Heart right ventricle (tissue), 16 donors: Measurements from ENCODE around the gene OR10H1. TPM values are rescaled to one million over a fixed set of nuclear protein-coding genes. Genes with fewer than 3 reads are reported as not detected.

Experiments used
- ATAC-seq, 8 donors: fragments of 200-7000 bp; cut with Tn5 transposase; one replicate each; pipeline ENCODE4 v1.9.1; 2020; ENCODE audit warnings: mild to moderate bottlenecking in 8 of 8, moderate library complexity in 8 of 8, moderate number of reproducible peaks in 1 of 8
- DNase-seq, 2 donors: peaks; one replicate each; pipeline ENCODE4 v3.0.0-alpha.2; 2020
- H3K27ac ChIP-seq, 10 donors: fragments of 200-600 bp; sonication (generic) in 2 of 10; one replicate each; pipeline versions ENCODE4 v1.5.0 to v1.8.0; 2020 to 2022; ENCODE audit warnings: mild to moderate bottlenecking in 3 of 10
- H3K27me3 ChIP-seq, 7 donors: fragments of 200-600 bp; one replicate each; pipeline ENCODE4 v1.8.0; 2021 to 2022; ENCODE audit warnings: mild to moderate bottlenecking in 2 of 7
- H3K36me3 ChIP-seq, 9 donors: fragments of 200-600 bp; sonication (generic) in 1 of 9; one replicate each; pipeline versions ENCODE4 v1.5.0 to v1.8.0; 2020 to 2022; ENCODE audit warnings: mild to moderate bottlenecking in 2 of 9
- H3K4me1 ChIP-seq, 9 donors: fragments of 200-600 bp; sonication (generic) in 1 of 9; one replicate each; pipeline versions ENCODE4 v1.5.0 to v1.8.0; 2020 to 2022; ENCODE audit warnings: mild to moderate bottlenecking in 4 of 9
- H3K4me3 ChIP-seq, 10 donors: fragments of 200-600 bp; sonication (generic) in 2 of 10; one replicate each; pipeline versions ENCODE4 v1.5.0 to v1.8.0; 2020 to 2022; ENCODE audit warnings: mild to moderate bottlenecking in 7 of 10, moderate library complexity in 2 of 10
- H3K9me3 ChIP-seq, 11 donors: fragments of 200-600 bp in 10 of 11; sonication (generic) in 2 of 11; one replicate each; pipeline versions ENCODE4 v1.5.0 to v1.8.0; 2013 to 2022; ENCODE audit warnings: mild to moderate bottlenecking in 2 of 11, control low read depth in 1 of 11, moderate library complexity in 1 of 11
- WGBS, 2 donors: extraction: QIAGEN DNeasy Blood & Tissue Kit; methylation state at CpG; one replicate each; pipeline ENCODE4 v1.1.7; 2013; ENCODE audit warnings: inconsistent platforms in 1 of 2; 5-methylcytosine and 5-hydroxymethylcytosine counted together
- intact Hi-C, 10 donors: fragments of 100-400 bp; cut with DNase I; formaldehyde crosslinking; loops; one replicate each; pipeline versions ENCODE4 v1.11.1 to v1.14.2; 2022
- polyA plus RNA-seq, 2 donors: library from polyadenylated mRNA; stranded (reverse); fragments of 200-250 nt; gene quantifications; one replicate each; pipeline ENCODE4 v1.2.3, GENCODE V29; 2013
- total RNA-seq, 10 donors: library from RNA; stranded (reverse); fragmentation: NEBNext Ultra II Directional in 3 of 10; extraction: Animal tissue kit (Norgen Biotek cat#: 25700) in 3 of 10; gene quantifications; one replicate each; pipeline versions ENCODE4 v1.2.1 to v1.2.4, GENCODE V29; 2021 to 2023
- TF ChIP-seq, protein P1 (sequence below), 9 donors: fragments of 200-600 bp; sonication (generic) in 2 of 9; IDR thresholded peaks; one replicate each; pipeline versions ENCODE4 v1.5.0 to v1.8.0; 2021 to 2022; ENCODE audit warnings: antibody characterized with exemption in 9 of 9, mild to moderate bottlenecking in 5 of 9, moderate library complexity in 1 of 9
- donor health status: Arrhythmogenic right ventricular cardiomyopathy.
- donor health status: ischemic (EF 13 %, LVEDD 7.1; RV severe dilation, severe dysfunction).
- donor health status: healthy with polysubstance abuse.
- donor health status: DM: no; HTN: yes; CAD: no.
- donor health status: DM: no; HTN: no; CAD: no.
- donor health status: ischemic (EF 25% LVEDD 6.9; RV normal size, moderate dysfunction).
- donor health status: ischemic (EF 25% LVEDD 5.7; RV mildly dilated, moderate dysfunction).
- donor health status: healthy.
- donor health status: DM: yes; HTN: yes; CAD: no.
- donor health status: Ischemic cardiomyopathy.
- donor health status: ischemic (EF 35%, LVEDD 5.7; RV mildly dilated, moderate dysfunction).
- donor health status: nonischemic (EF 11% LVEDD 7.7; RV severe dilation, severe dysfunction).
- donor health status: DM: yes; HTN: yes; CAD: no.
- donor health status: PGD.
- donor health status: ischemic (EF 29% LVEDD 5.4; RV normal size, mild dysfunction).
- donor health status: nonischemic (EF 23%, LVEDD 6.1; RV moderate dilation, normal function).

OR10H1 gene
- total and polyA plus RNA-seq, 12 donors: not detected

DNA sequence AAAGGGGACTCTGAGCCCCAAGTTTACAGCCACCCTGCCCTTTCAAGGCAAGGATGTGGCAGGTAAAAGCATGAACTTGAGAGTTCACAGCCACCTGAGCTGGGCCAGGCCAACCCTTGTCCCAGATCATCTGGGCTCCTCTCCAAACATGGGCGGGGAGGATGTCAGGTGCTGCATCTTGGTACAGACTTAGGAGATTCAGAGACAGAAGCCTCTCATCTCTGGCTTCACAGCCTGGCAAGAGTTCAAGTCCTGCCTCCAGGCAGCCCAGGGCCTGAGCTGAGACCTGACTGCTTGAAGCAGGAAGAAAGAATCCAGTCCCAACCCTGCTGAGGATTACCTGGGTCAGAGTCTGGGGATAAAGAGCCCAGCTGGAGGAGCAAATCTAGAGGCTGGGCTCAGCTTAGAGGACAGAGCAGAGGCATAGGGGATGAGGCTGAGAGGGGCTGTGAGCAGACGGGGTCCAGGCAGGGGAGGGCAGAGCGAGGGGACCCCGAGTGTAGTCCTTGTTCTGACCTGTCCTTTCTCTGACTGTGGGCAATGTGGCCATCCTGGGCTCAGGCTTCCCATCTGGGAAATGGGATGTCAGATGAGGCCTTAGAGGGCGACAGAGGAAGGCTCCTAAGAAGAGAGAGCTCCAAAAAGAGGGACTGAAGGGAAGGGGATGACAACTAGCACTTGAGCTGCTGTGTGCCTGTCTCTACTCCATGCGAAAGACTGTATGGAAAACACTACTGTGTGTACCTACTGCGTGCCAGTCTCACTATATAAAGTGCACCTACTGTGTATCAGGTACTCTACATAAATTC lies 34.6 kb downstream of the OR10H1 start:
- Histone ChIP-seq H3K4me1 (peaks cover 2 to 36% (median 18%) of the 10 kb centered on the region in 9 donors), H3K27ac (peak overlapping the region in 9 of 10 donors; percentile 51 to 89 (median 73)), H3K9me3 (no peaks in the 10 kb centered on the region), H3K4me3 (no peak overlapping the region), H3K36me3 (no peaks in the 10 kb centered on the region), H3K27me3 (peaks cover 0 to 3% (median 0%) of the 10 kb centered on the region in 7 donors)
- WGBS, 2 donors: 78 to 84% methylated on average over 7 of the region's 7 CpGs
- ATAC-seq (peak in 3 of 8 donors; percentile 23 to 34 (median 34)), DNase-seq (no peak)
- TF ChIP-seq, protein P1, sequence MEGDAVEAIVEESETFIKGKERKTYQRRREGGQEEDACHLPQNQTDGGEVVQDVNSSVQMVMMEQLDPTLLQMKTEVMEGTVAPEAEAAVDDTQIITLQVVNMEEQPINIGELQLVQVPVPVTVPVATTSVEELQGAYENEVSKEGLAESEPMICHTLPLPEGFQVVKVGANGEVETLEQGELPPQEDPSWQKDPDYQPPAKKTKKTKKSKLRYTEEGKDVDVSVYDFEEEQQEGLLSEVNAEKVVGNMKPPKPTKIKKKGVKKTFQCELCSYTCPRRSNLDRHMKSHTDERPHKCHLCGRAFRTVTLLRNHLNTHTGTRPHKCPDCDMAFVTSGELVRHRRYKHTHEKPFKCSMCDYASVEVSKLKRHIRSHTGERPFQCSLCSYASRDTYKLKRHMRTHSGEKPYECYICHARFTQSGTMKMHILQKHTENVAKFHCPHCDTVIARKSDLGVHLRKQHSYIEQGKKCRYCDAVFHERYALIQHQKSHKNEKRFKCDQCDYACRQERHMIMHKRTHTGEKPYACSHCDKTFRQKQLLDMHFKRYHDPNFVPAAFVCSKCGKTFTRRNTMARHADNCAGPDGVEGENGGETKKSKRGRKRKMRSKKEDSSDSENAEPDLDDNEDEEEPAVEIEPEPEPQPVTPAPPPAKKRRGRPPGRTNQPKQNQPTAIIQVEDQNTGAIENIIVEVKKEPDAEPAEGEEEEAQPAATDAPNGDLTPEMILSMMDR (IDR thresholded peaks at IDR 0.05): no peak
- intact Hi-C loops: loop anchor here in 1 of 10 donors (5.0 kb wide), 1 partner anchor 49 kb away; no protein-coding TSS in a partner anchor

DNA sequence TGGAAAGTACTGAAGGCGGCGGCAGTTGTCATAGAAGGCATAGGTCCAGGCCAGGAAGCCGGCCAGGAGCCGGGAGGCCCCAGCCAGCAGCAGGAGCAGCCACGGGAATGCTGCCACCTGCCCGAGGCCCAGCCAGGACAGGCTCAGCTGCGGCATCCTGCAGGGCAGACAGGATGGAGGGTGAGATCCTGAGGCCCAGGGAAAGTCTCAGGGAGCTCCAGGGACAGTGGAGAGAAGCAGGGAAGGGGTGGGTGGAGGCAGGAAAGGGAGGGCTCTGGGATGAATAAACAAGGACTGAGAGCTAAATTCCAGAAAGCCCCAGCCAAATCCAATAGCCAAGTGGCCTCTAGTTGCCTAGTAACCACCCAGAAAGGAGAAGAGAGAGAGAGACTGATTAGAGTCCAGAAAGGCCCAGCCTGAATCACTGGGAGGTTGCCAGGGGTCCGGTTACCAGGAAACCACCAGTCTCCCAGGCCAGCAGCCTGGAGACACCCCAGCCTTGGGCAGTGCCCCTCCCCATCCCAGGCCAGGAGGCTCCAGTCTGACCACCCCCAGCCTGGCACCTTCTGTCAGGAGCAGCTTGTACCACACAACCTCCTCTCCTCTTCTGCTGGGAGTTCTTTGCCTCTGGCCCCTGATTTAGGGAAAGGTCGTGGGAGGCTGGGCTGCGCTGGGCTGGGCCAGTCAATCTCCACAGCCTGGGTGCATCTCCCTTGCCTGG lies 35.5 kb downstream of the OR10H1 start:
- peaks cover 0 to 5% (median 0%) of the 10 kb centered on the region in 7 donors for H3K27me3 ChIP-seq
- DNase-seq (peak; percentile 76 to 88), ATAC-seq (peak; percentile 89 to 96 (median 94))
- H3K4me1 ChIP-seq: peaks cover 2 to 36% (median 18%) of the 10 kb centered on the region in 9 donors
- no peaks in the 10 kb centered on the region for H3K36me3 ChIP-seq
- 17 to 24% methylated on average over 9 to 10 of the region's 10 CpGs for WGBS, 2 donors
- no peaks in the 10 kb centered on the region for H3K9me3 ChIP-seq
- peak overlapping the region; percentile 46 to 89 (median 72) for H3K27ac ChIP-seq
- H3K4me3 ChIP-seq: peak overlapping the region in 5 of 10 donors; percentile 26 to 37 (median 35)
- TF ChIP-seq, protein P1 (IDR thresholded peaks at IDR 0.05): no peak
- intact Hi-C loops: loop anchor here in 3 of 10 donors (5.0 to 10.0 kb wide), 3 partner anchors 48 to 105 kb away; partner anchors contain the start of gene CYP4F12 (in 1 of the 3)

DNA sequence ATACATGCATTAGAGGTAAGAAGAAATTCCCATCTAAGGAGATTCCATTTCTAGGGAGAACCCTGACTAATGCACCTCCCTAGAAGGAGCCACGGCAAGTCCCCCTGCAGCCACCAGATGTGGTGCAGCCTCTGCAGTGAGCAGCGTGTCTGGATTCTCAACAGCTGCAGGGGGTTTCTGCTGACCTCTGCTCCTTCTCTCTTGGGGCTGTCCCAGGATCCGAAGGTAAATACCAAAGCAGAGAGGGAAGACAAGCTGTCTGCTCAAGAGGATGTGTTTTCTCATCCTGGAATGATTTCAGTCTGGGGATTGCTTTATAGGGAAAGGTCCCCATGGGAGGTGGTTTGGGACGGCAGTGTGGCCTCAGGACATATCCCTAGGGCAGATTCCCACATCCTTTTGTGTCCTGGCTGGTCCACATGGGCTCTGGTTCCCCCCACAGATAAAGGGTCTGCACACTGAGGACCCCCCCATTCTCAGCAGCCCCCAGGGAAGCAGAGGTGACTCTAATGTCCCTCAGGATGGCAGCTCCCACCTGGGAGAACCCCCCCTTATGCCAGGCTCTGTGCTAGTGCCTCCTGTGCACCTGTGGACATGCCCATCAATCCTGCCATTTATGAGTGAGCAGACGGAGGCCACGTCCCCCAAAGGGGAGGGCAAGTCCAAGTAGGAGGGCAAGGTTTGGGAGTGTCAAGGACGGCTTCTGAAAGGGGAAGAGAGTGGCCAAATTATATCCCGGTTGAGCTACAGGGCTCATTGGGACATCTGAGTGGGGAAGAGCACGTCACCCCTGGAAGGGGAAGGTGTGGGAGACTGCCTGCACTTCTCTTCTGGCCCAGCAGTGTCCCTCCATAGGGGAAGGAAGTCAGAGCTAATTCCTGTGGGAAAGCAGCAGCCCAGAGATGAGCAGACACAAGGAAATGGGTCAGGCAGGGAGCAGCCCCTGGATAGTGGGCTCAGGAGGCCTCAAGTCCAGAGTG lies 38.2 kb downstream of the OR10H1 start:
- Histone ChIP-seq H3K9me3 (no peaks in the 10 kb centered on the region), H3K27ac (peak overlapping the region in 2 of 10 donors; percentile 15 to 51), H3K4me3 (no peak overlapping the region), H3K27me3 (peaks cover 0 to 5% (median 0%) of the 10 kb centered on the region in 7 donors), H3K4me1 (peaks cover 2 to 36% (median 18%) of the 10 kb centered on the region in 9 donors), H3K36me3 (no peaks in the 10 kb centered on the region)
- intact Hi-C loops: loop anchor here in 2 of 10 donors (5.0 to 10.0 kb wide), 2 partner anchors 100 to 102 kb away; partner anchors contain the start of gene CYP4F12 (in 1 of the 2)
- ATAC-seq: no peak
- WGBS, 2 donors: 38 to 46% methylated on average over 9 of the region's 9 CpGs
- TF ChIP-seq, protein P1 (IDR thresholded peaks at IDR 0.05): no peak
- no peak for DNase-seq
